Measurements from ENCODE around the gene ASPM.
"Not testable (repeated sequence)": the region's sequence is repeated elsewhere in the genome, so short reads cannot be mapped to it uniquely, and the experiment has no call there.

Gene ASPM

DNA sequence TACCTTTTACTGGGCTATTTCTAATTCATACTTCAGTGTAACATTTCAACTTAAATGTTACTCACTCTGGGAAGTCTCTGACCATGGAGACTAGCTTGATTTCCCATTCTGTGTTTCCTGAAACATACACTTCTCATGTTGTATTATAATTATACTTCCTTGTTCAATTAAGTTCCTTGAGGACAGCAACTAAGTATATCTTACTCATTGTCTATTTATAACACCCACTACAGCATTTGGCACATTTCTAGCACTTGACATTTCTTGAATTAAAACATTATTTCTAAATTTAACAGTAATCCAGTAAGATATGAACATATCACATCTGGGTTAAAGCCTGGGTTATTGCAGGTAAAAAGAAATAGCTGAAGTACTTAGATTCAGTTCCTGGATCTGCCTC lies 47.0 kb downstream of the ASPM start:
- Histone ChIP-seq H3K4me3 (ENCODE audit: low read depth, low read length) (no peak overlapping the region), H3K36me3 (ENCODE audit: control insufficient read depth in 2 of 2, insufficient read depth in 1 of 2, low read length in 2 of 2) (peaks cover under 1 to 27% of the 10 kb centered on the region in 2 experiments; a peak in 2 of 3 replicates), H3K4me1 (ENCODE audit: control insufficient read depth, insufficient read depth, low read length) (no peaks in the 10 kb centered on the region), H3K9me3 (ENCODE audit: control insufficient read depth, insufficient read depth, low read depth, low read length) (no peaks in the 10 kb centered on the region; the same call in 1 of the 2 replicates), H3K27ac (ENCODE audit: extremely low read depth, low read depth, low read length) (no peak overlapping the region)
- TF ChIP-seq ZNF670 (tag by site-specific recombination; IDR thresholded peaks at IDR 0.05; ENCODE audit: low read depth), result no peak
- TF ChIP-seq WT1 (tag by site-specific recombination; IDR thresholded peaks at IDR 0.05), result no peak
- CTCF ChIA-PET, result interaction anchor here (0.9 kb wide), 1 partner anchor 370 kb away, joined by 3 read pairs; no protein-coding TSS in a partner anchor
- POLR2A ChIA-PET, result no interaction called here

GRCh38 chr1:197096971-197097370 lies 49.5 kb downstream of the ASPM start:
- POLR2A ChIA-PET; H3K9me3 ChIP-seq (ENCODE audit: control insufficient read depth, insufficient read depth, low read depth, low read length); H3K4me3 ChIP-seq (ENCODE audit: low read depth, low read length); H3K4me1 ChIP-seq (ENCODE audit: control insufficient read depth, insufficient read depth, low read length); H3K27ac ChIP-seq (ENCODE audit: extremely low read depth, low read depth, low read length); CTCF ChIA-PET: not testable (repeated sequence)
- H3K36me3 ChIP-seq (ENCODE audit: control insufficient read depth in 2 of 2, insufficient read depth in 1 of 2, low read length in 2 of 2), result peaks cover 11 to 38% of the 10 kb centered on the region in 2 experiments; a peak in 2 of 3 replicates

DNA sequence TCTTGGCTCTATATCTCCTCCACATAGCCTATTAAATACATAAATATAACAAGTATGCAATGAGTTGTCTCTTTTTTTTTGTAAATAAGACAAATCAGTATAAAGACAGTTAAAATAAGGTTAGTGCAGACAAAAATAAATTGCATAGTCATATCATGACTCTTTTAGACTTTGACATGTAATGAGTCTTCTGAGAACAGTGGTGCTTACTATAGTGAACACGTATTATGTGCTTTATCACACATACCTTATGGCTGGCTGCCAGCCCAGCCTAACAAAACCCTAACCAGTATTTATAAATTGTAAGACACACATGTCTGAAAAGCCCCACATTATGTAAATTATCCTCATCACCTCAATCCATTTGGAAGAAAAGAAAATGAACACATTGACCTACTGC lies 50.3 kb downstream of the ASPM start:
- peaks cover 11 to 44% of the 10 kb centered on the region in 2 experiments; a peak in 2 of 3 replicates for H3K36me3 ChIP-seq (ENCODE audit: control insufficient read depth in 2 of 2, insufficient read depth in 1 of 2, low read length in 2 of 2)
- no peak overlapping the region for H3K27ac ChIP-seq (ENCODE audit: extremely low read depth, low read depth, low read length)
- POLR2A ChIA-PET, result no interaction called here
- H3K4me3 ChIP-seq (ENCODE audit: low read depth, low read length), result no peak overlapping the region
- CTCF ChIA-PET, result no interaction called here
- no peaks in the 10 kb centered on the region for H3K9me3 ChIP-seq (ENCODE audit: control insufficient read depth, insufficient read depth, low read depth, low read length)
- H3K4me1 ChIP-seq (ENCODE audit: control insufficient read depth, insufficient read depth, low read length), result no peaks in the 10 kb centered on the region
- TF ChIP-seq, protein P1, sequence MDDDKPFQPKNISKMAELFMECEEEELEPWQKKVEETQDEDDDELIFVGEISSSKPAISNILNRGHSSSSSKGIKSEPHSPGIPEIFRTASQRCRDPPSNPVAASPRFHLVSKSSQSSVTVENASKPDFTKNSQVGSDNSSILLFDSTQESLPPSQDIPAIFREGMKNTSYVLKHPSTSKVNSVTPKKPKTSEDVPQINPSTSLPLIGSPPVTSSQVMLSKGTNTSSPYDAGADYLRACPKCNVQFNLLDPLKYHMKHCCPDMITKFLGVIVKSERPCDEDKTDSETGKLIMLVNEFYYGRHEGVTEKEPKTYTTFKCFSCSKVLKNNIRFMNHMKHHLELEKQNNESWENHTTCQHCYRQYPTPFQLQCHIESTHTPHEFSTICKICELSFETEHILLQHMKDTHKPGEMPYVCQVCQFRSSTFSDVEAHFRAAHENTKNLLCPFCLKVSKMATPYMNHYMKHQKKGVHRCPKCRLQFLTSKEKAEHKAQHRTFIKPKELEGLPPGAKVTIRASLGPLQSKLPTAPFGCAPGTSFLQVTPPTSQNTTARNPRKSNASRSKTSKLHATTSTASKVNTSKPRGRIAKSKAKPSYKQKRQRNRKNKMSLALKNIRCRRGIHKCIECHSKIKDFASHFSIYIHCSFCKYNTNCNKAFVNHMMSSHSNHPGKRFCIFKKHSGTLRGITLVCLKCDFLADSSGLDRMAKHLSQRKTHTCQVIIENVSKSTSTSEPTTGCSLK (tag by site-specific recombination; IDR thresholded peaks at IDR 0.05), result no peak
- no peak for TF ChIP-seq ZNF501 (tag by site-specific recombination; IDR thresholded peaks at IDR 0.05)
- TF ChIP-seq TRIM28 (IDR thresholded peaks at IDR 0.05; ENCODE audit: borderline replicate concordance, low read length), result no peak
- no peak for TF ChIP-seq ZNF555 (tag by site-specific recombination; conservative IDR thresholded peaks at IDR 0.05)
- TF ChIP-seq, protein P2, sequence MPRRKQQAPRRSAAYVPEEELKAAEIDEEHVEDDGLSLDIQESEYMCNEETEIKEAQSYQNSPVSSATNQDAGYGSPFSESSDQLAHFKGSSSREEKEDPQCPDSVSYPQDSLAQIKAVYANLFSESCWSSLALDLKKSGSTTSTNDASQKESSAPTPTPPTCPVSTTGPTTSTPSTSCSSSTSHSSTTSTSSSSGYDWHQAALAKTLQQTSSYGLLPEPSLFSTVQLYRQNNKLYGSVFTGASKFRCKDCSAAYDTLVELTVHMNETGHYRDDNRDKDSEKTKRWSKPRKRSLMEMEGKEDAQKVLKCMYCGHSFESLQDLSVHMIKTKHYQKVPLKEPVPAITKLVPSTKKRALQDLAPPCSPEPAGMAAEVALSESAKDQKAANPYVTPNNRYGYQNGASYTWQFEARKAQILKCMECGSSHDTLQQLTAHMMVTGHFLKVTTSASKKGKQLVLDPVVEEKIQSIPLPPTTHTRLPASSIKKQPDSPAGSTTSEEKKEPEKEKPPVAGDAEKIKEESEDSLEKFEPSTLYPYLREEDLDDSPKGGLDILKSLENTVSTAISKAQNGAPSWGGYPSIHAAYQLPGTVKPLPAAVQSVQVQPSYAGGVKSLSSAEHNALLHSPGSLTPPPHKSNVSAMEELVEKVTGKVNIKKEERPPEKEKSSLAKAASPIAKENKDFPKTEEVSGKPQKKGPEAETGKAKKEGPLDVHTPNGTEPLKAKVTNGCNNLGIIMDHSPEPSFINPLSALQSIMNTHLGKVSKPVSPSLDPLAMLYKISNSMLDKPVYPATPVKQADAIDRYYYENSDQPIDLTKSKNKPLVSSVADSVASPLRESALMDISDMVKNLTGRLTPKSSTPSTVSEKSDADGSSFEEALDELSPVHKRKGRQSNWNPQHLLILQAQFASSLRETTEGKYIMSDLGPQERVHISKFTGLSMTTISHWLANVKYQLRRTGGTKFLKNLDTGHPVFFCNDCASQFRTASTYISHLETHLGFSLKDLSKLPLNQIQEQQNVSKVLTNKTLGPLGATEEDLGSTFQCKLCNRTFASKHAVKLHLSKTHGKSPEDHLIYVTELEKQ (tag by site-specific recombination; IDR thresholded peaks at IDR 0.05; ENCODE audit: borderline replicate concordance), result no peak
- TF ChIP-seq ZNF112 (tag by site-specific recombination; IDR thresholded peaks at IDR 0.05), result no peak
- TF ChIP-seq ZNF529 (tag by site-specific recombination; IDR thresholded peaks at IDR 0.05; ENCODE audit: insufficient replicate concordance), result no peak
- TF ChIP-seq SP7 (tag by site-specific recombination; IDR thresholded peaks at IDR 0.05), result no peak
- no peak for TF ChIP-seq ZNF785 (tag by site-specific recombination; IDR thresholded peaks at IDR 0.05)
- no peak for TF ChIP-seq ZNF792 (tag by site-specific recombination; IDR thresholded peaks at IDR 0.05)

DNA sequence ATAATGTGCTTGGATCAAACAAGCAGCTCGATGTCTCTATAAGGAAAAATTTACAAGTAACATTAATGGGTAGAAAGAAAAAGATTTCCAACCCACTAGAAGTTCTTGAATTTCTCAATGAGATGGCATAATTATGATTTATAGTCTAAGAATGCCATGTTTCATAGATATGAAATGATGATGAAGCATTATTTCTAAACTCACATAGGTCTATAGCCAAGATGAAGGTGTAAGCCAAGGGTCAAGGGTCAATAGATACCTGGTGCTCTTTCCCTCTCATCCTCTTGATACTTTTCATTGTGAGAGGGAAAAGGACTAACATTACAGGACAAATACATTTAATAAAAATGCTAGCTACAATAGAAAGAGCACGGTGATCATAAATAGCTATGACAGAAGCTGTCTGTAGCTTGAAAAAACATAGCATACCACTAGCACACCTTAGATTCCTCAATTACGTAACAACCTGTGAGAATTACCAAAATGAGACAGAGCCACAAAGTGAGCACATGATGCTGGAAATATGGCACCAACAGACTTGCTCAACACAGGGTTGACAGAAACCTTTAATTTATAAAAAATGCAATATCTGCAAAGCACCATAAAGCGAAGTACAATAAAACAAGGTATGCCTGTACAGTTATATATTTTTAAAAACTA lies 53.1 kb downstream of the ASPM start:
- no peak overlapping the region for H3K4me3 ChIP-seq (ENCODE audit: low read depth, low read length)
- no peak overlapping the region for H3K27ac ChIP-seq (ENCODE audit: extremely low read depth, low read depth, low read length)
- no peak for TF ChIP-seq GLIS1 (tag by site-specific recombination; IDR thresholded peaks at IDR 0.05)
- H3K9me3 ChIP-seq (ENCODE audit: control insufficient read depth, insufficient read depth, low read depth, low read length), result no peaks in the 10 kb centered on the region
- POLR2A ChIA-PET, result no interaction called here
- CTCF ChIA-PET, result interaction anchor here (0.5 to 0.9 kb wide), 2 partner anchors 360 to 370 kb away, joined by 4 read pairs; no protein-coding TSS in a partner anchor
- H3K4me1 ChIP-seq (ENCODE audit: control insufficient read depth, insufficient read depth, low read length), result no peaks in the 10 kb centered on the region
- H3K36me3 ChIP-seq (ENCODE audit: control insufficient read depth in 2 of 2, insufficient read depth in 1 of 2, low read length in 2 of 2), result peaks cover 23 to 68% of the 10 kb centered on the region in 2 experiments; a peak in 2 of 3 replicates

All from HEK293 (cell line).